Dermis microvascular lymphatic vessel endothelial cell (primary cell): ENCODE results near the gene CACNA1B. TPM values are rescaled to one million over a fixed set of nuclear protein-coding genes. Genes with fewer than 3 reads are reported as not detected.

Experiments used
- DNase-seq, 2 donors: peaks; one replicate each; pipeline versions ENCODE4 v3.0.0 to v3.0.0-alpha.2; 2010; ENCODE audit warnings: low read depth in 2 of 2
- total RNA-seq: library from RNA; depleted of rRNA; stranded (reverse); fragments of >200 nt; gene quantifications from 2 replicates; pipeline ENCODE4 v1.2.1, GENCODE V29; 2014

CACNA1B gene
- total RNA-seq, 1 donor from 2014 or later: under 0.01 TPM

DNA sequence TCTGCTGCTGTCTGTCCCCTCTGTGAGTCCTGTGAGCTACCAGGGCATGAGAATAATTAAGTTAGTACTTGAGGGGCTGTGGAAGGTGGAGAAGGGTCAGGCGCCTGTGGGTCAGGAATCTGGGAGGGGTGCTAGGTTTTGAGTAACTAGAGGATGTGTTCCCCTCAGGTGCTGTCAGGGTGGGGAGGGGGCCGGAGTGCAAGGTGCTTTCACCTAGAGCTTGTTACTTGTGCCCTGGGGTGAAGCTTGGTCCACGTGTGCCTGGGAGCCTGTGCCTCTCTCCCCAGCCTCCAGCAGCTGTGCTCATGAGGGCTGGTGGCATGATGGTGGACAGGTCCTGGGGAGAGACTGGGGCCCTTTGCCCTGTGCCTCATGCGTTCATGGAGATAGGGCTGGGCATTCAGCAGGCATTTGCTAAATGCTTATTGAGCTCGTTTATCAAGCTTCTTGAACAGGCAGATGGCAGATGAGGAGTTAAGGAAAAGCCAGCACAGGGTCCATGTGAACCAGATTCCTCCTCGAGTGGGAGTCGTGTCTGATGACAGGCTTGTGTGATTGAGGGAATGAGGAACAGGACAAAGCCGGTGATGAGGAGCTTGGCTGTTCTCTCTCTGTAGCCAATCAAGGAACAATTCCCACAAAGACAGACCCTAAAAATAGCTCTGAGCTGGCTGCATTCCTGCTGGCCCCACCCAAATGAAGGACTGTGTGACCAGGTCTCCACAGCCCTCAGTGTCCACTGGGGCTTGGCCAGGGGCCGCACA is 40.9 kb downstream of the CACNA1B start:
- DNase-seq: no peak

DNA sequence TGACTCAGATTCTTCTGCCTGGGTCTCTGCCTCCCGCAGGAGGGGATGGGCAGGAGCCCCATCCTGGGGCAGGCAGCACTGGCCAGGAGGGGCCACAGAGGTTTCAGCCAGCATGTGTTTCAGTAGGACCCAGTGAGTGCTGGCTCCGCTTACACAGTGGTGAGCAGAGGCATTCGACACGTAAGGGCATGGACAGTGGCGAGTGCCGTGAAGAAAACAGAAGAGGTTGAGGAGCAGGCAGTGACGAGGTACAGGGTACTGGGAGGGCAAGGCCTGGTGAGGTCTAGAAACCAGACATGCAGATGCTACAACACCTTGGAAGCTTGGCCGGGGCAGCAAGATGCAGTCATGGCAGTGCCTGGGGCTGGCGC is 41.5 kb downstream of the CACNA1B start:
- no peak for DNase-seq

DNA sequence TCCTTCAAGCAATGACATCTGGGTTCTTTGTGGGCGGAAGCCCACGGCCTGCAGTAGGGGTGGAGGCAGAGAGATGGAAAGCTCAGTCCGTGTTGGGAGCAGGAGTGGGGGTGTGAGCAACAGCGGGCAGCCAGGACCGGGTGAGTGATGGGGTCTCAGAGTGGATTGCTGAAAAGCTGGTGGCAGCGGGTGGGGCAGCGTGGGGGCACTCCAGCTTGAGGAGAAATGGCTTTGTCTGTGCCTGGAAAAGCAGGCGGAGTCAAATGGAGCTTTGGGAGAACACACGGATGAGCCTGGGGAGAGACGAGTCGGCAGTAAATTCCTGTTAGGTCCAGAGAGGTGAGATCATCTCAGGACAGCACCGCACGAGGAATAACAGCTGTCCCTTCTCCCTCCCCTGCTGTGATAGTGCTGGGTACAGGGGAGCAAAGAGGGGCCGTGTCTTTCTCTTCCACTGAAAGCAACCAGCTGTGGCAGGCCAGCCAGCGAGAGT is 42.1 kb downstream of the CACNA1B start:
- DNase-seq: no peak

DNA sequence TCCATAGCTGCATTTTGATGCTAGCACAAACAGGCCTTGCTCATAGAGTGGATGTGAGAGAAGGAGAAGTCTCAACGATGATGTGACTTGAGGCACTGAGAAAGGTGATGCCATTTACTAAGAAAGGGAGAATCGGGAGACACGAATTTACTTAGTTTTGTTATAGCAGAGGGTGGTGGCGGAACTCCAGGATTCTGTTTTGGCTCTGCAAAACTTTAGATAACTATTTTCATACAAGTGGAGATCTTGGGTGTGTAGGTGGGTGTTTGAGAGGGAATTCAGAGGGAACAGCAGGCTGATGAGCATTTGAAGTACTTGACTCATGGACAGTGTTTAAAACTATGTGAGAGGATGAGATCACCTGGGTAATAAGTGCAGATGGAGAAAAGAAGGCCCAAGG is 43.2 kb downstream of the CACNA1B start:
- DNase-seq: no peak

DNA sequence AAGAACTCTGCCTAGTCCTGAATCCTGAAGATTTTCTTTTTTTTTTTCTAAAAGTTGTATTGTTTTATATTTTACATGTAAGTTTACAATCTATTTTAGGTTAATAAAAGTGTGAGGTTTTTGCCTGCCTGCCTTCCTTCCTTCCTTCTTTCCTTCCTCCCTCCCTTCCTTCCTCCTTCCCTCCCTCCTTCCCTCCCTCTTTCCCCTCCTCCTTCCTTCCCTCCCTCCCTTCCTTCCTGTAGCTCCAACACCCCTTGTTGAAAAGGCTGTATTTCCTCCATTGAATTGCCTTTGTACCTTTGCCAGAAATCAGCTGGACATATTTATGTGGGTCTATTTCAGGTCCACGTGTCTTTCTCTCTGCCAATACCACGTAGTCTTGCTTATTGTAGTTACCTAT is 46.6 kb downstream of the CACNA1B start:
- DNase-seq: no peak

DNA sequence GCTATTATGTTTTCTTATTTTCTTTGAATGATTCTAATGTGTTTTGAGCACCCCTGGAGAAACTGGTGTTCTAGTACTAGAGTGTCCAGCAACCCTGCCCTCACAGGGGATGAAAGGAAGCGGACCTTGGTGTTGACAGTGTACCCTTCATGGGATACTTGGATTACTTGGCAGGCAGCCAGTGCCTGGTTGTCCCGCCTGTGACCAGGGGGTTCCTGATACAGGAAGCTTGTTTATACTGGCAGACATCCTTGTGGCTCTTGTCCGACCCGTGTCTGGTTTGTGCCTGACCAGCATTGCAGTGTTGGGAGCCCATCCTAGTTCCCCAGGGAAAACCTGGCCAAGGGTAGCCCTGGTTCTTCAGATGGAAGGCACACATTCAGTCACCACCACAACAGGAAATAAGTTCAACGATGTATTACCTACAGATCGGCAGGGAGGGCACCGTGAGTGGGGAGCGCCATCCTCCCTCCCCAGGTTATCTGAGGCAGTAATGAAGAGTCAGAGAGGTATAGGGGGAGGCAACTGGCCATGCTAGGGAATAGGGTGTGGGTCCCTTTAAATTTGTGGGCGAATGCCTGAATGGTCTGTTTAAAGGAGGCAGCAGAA is 47.3 kb downstream of the CACNA1B start:
- DNase-seq: no peak

DNA sequence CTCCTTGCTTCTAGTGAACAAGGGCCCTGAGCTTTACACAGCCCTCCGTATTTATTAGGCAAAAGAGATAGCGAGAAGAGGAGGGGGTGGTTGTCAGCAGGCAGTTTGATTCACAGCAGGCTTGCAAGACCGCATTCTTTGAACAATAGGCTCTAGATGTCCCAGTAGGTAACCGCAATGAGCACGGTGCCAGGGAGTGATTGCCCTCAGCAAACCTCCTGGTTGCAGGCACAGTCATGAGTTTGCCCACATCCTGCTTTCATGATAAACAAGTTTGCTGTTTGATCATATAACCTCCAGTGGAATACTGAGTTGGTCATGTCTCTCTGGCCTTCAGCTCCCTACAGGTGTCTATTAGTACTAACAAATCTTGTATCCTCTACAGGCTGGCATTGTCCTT is 66.1 kb downstream of the CACNA1B start:
- no peak for DNase-seq

DNA sequence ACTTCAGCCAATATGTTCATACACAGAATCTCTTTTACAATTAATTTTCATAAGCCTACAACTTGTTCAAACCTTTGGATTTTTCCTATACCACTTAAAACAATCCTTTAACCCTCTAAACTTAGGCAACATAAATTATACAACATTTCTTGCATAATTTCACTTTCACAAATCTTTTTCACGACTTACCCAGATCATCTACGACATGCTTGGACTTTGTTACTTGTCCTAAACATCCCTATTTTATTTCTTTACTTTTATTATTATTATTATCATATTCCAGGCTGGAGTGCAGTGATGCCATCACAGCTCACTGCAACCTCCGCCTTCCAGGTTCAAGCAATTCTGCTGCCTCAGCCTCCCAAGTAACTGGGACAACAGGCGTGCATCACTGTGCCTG is 68.0 kb downstream of the CACNA1B start:
- DNase-seq: no peak

DNA sequence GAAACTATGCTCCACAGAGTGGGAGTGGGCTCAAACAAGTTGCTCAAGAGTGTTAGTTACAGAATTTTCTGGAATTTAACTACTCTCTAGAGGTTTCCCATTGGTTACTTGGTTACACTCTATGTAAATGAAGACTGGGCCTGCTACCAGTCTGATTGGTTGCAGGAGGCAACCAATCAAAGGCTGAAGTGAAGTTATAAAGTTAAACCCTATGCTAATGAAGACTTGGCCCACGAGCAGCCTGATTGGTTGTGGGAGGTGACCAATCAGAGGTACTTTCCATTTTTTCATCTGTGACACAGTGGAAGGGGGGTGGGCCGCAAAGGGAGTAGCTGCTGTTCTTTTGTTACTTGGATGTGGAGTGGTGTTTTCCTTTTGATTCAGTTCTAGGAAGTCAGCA is 69.4 kb downstream of the CACNA1B start:
- no peak for DNase-seq

DNA sequence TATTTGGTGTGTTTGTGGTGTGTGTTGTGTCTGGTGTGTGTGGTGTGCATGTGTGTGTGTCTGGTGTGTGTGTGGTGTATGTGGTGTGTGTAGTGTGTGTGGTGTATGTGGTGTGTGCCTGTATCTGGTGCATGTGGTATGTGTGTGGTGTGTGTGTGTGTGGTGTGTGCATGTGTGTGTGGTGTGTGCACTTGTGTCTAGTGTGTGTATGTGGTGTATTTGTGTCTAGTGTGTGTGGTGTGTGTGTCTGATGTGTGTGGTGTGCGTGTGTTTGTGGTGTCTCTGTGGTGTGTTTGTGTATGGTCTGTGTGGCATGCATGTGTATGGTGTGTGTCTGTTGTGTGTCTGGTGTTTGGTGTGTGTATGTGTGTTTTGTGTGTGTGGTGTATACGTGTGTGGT is 71.1 kb downstream of the CACNA1B start:
- no peak for DNase-seq

DNA sequence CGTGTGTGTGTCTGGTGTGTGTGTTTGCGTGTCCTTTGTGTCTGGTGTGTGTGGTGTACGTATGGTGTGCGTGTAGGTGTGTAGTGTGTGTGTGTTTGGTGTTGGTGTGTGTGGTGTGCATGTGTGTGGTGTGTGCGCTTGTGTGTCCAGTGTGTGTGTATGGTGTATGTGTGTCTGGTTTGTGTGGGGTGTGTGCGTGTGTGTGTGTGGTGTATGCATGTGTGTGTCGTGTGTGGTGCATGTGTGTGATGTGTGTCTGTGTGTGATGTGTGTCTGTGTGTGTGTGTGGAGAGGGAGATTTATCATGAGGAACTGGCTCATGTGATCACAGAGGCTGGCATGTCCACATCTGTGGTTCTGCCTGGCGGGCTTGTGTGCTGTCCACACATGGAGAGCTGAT is 71.7 kb downstream of the CACNA1B start:
- DNase-seq: no peak

DNA sequence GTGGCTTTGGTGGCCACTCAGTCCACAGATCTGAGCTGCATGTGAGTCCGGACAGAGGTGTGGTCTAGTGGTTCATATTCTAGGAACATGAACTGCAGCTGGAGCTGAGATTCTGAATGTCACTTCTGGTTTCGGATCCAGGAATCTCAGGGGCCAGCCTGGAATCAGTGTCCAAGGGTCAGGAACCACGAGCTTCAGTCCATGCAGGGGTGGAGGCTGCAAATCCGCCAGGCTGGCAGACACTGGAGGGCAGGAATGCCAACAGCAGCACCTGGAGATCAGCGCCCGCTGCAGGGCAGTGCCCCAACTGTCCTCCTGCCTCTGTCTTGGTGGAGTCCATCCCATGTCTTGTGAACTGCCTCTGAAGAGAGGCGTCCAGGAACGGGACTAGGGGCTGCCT is 73.5 kb downstream of the CACNA1B start:
- DNase-seq: no peak

DNA sequence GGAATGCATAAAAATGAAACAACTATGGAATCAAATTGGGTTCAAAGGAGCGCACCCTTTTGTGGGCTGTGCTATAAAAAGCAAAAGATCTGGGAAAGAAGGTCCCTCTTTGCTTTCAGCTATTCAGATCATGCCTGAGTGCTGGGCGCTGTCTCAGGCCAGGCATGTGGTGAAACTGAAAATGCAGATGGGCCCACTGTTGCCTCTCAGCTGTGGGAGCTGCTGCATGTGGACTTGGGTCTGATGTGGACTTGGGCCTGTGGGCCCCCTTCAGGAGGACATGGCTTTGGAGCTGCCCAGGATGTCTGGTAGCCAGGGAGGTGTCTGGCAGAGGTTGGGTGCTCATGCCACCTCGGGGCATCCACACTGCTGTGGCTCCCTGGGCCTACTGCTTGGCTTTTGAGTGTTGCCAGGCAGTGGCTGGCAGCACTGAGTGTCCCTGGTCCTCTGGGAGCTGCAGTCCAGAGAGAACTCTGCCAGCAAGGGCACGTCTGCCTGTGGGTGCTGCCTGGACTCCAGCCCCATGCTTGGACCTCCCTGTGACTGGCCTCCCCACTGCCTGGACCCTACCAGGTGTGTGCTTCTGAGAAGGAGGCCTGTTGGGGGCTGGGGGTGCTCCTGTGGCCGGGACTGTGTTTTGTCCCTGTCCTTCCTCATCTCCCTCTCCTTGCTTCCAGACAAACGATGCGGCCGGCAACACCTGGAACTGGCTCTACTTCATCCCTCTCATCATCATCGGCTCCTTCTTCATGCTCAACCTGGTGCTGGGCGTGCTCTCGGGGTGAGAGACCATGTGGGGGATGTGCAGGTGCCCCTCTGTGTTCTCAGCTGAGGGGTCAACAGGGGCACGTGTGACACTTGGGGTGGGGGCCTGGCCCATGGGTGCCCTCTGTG is 74.3 kb downstream of the CACNA1B start:
- no peak for DNase-seq

DNA sequence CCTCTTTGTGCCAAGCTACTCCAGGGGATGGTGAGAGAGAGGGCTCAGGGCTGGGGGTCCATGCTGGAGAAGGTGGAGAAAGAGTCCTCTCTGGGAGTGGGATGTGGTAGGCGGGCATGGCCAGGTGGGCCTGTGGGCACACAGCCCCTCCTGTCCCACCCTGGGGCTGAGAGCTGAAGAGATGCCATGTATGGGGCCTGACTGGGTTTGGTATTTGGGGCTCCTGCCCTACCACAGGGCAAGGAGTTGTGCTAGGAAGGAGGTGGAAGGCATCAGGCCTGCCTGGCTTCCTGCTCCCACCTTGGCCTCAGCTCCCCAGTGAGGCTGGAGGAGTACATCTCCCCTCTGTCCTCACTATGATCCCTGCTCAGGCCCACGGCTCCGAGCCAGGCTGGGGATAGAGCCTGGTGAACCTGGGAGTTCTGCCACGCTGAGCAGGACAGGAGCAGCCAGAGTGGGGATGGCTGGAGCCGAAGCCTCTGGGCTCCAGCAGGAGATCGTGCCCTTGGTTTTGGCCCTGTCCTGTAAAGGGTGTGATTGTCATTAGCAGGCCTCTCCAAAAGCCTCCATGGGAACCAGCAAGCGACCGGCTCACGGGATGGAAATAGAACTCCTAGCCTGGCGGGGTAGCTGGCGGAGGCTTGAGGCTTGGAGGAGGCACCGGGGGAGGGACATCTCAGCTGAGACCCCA is 75.5 kb downstream of the CACNA1B start:
- DNase-seq: no peak

DNA sequence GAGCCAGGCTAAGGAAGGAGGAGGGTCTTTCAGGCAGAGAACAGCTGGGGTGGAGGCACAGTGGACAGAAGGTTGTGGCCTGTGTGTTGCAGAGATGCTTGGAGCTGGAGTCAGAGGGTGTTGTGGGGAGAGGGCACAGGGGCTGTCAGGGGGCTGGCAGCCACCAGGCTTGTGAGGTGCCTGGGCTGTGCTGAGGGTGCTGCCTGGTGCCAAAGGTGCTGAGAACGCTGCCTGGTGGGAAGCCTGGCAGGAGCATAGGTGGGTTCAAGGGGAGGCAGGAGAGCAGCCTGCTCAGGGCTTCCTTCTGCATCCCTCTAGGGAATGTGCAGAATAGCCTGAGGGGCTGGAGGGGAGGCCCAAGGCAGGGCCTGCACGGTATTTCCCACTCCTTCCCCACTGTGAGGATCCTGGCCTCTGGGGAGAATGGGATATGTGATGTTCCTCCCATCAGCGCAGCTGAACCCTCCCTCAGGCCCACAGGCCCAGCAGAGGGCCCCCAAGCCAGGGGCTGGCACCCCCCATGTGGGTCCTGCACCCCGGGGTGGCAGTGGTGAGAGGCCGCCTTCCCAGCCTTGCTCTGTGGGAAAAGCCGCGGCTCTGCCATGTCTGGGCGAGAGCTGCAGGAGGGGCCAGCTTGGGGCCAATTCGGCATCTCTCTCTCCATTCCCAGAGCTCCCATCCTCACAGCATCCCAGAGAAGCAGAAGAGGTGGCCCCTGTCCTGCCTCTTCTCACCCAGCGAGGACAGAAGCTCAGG is 76.3 kb downstream of the CACNA1B start:
- DNase-seq: no peak

DNA sequence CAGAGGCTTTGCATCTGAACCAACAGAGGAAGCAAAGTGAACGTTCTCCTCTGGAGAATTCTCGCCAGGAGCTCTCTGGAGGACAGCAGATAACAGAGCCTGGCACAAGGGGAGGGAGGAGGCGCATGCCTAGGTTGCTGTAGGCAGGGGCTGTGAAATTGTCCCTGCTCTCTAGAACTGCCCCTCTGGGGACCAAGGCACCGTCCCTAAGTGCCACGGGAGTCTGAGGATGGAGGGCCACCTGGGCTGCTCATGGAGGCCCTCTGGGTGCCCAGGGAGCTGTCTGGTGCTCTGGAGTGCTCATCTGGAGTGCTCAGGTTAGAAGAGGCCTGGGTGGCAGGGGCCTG is 77.6 kb downstream of the CACNA1B start:
- no peak for DNase-seq

DNA sequence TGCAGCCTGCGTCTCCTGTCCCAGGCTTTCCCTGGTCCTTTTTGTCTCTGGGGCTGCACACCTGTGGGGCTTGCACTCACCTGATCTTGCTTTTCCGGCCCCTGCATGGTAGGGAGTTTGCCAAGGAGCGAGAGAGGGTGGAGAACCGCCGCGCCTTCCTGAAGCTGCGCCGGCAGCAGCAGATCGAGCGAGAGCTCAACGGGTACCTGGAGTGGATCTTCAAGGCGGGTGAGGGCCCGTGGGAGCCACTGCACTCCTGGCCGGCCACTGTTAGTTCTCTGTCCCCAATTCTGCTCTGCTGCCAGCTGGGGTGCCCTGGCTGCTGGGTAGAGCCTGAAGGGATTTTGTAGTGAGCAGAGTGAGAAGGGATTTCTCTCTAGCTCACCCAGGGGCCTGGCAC is 78.0 kb downstream of the CACNA1B start:
- no peak for DNase-seq

DNA sequence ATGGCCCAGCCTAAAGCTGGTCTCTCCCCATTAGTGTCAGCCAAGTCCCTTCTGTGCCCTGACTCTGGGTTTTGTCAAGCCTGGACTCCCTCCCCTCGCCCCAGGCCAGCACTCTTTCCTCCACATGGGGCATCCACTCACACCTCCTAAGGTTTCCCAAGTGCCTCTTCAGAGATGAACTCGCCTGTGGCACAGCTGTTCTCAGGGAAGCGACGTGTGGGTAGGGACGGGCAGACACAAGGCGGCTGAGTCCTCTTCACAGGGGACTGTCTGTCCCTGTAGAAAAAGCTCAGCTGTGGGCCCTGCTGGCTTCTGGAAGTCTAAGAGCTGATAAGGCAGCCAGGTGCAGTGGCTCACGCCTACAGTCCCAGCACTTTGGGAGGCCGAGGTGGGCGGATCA is 78.5 kb downstream of the CACNA1B start:
- no peak for DNase-seq

DNA sequence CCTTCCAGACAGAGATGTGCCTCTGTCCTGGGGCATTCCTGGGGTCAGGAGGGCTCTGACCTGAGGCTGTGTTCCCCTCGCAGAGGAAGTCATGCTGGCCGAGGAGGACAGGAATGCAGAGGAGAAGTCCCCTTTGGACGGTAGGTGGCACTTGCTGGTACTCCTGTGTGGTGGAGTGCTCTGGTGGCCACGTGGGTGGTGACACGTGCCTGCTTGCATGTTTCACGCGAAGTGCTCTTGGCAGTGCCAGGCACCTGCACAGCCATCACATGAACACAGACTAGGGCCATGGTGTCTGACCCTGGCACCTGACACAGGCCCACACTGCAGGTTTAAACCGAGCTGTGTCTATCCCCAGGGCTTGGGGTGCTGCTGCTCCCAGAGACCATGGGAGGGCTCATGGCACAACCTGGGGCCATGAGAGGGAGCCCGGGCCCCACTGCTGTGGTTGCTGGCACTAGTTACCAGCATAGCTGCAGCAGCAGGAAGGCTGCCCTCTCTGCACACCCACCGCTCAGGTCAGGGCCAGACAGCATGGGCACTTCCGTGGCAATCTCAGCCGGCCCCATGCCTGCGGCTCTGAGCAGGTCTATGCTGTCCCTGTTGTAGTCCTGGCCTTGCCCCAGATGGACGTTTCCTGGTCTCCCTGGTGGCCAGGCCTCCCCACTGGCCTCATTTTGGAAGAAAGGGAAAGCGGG is 79.3 kb downstream of the CACNA1B start:
- DNase-seq: no peak

DNA sequence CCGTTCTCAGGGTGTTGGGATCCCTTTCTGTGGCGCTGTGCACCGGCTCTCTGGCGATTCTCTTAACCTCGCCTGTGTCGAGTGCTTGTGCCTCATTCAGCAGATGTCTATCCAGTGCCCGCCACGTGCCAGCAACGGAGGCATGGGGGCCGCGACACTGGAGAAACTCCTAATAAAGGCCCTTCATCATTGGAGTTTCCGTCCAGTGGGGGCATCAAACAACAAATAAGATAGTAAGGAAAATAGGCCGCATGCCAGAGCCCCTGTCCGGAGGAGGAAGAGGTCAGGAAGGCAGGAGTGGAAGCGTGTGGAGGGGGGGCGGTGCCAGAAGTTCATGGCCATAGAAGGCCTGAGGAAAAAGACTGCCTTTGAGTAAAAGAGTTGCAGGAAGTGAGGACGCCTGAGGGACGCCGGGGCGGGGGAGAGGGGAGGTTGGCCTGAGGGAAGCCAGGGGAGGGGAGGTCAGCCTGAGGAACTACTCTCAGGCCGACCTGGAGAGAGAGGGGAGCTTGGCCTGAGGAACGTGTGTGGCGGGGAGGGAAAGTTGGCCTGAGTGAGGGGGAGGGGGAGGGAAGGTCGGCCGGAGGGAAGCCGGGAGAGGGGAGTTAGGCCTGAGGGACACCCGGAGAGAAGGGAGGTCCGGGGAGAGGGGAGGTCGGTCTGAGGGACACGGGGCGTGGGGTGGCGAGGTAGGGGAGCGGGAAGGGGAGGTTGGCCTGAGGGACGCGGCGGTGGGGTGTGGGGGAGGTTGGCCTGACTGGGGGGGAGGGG is 82.2 kb downstream of the CACNA1B start:
- DNase-seq: no peak
